ENCODE data around the gene ADAMTS19.

The ADAMTS19 gene

GRCh38 chr5:129609710-129610109 lies 149.6 kb downstream of the ADAMTS19 start:
- TF ChIP-seq FOXM1 (IDR thresholded peaks at IDR 0.05; ENCODE audit: borderline replicate concordance, low read depth) (no peak), RAD21 (IDR thresholded peaks at IDR 0.05; ENCODE audit: low read depth) (no peak), EP300 (IDR thresholded peaks at IDR 0.05; ENCODE audit: borderline replicate concordance) (no peak), TAF1 (IDR thresholded peaks at IDR 0.05; ENCODE audit: low read depth) (no peak), CREB1 (IDR thresholded peaks at IDR 0.05; ENCODE audit: low read depth) (no peak)
- TF ChIP-seq, protein P1, sequence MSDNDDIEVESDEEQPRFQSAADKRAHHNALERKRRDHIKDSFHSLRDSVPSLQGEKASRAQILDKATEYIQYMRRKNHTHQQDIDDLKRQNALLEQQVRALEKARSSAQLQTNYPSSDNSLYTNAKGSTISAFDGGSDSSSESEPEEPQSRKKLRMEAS (IDR thresholded peaks at IDR 0.05), result no peak

GRCh38 chr5:129616517-129616916 lies 156.4 kb downstream of the ADAMTS19 start:
- TF ChIP-seq TCF12 (IDR thresholded peaks at IDR 0.05; ENCODE audit: low read depth), result no peak
- TF ChIP-seq, protein P2, sequence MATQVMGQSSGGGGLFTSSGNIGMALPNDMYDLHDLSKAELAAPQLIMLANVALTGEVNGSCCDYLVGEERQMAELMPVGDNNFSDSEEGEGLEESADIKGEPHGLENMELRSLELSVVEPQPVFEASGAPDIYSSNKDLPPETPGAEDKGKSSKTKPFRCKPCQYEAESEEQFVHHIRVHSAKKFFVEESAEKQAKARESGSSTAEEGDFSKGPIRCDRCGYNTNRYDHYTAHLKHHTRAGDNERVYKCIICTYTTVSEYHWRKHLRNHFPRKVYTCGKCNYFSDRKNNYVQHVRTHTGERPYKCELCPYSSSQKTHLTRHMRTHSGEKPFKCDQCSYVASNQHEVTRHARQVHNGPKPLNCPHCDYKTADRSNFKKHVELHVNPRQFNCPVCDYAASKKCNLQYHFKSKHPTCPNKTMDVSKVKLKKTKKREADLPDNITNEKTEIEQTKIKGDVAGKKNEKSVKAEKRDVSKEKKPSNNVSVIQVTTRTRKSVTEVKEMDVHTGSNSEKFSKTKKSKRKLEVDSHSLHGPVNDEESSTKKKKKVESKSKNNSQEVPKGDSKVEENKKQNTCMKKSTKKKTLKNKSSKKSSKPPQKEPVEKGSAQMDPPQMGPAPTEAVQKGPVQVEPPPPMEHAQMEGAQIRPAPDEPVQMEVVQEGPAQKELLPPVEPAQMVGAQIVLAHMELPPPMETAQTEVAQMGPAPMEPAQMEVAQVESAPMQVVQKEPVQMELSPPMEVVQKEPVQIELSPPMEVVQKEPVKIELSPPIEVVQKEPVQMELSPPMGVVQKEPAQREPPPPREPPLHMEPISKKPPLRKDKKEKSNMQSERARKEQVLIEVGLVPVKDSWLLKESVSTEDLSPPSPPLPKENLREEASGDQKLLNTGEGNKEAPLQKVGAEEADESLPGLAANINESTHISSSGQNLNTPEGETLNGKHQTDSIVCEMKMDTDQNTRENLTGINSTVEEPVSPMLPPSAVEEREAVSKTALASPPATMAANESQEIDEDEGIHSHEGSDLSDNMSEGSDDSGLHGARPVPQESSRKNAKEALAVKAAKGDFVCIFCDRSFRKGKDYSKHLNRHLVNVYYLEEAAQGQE (IDR thresholded peaks at IDR 0.05; ENCODE audit: low read depth), result no peak
- no peak for TF ChIP-seq RAD21 (IDR thresholded peaks at IDR 0.05; ENCODE audit: low read depth)
- TF ChIP-seq, protein P1 (IDR thresholded peaks at IDR 0.05), result no peak
- TF ChIP-seq NFIC (IDR thresholded peaks at IDR 0.05), result no peak
- no peak for TF ChIP-seq CEBPB (IDR thresholded peaks at IDR 0.05)
- no peak for TF ChIP-seq CREB1 (IDR thresholded peaks at IDR 0.05; ENCODE audit: low read depth)
- no peak for TF ChIP-seq EGR1 (IDR thresholded peaks at IDR 0.05)
- no peak for TF ChIP-seq FOXM1 (IDR thresholded peaks at IDR 0.05; ENCODE audit: borderline replicate concordance, low read depth)
- no peak for TF ChIP-seq USF1 (IDR thresholded peaks at IDR 0.05)
- TF ChIP-seq TAF1 (IDR thresholded peaks at IDR 0.05; ENCODE audit: low read depth), result no peak
- TF ChIP-seq EP300 (IDR thresholded peaks at IDR 0.05; ENCODE audit: borderline replicate concordance), result no peak
- TF ChIP-seq TEAD4 (IDR thresholded peaks at IDR 0.05), result no peak
- no peak for TF ChIP-seq YY1 (IDR thresholded peaks at IDR 0.05; ENCODE audit: low read depth)
- no peak for TF ChIP-seq ZBTB7A (IDR thresholded peaks at IDR 0.05; ENCODE audit: low read depth)

- TF ChIP-seq USF1 (IDR thresholded peaks at IDR 0.05), result no peak
- TF ChIP-seq NFIC (IDR thresholded peaks at IDR 0.05), result no peak
- TF ChIP-seq, protein P1 (IDR thresholded peaks at IDR 0.05), result no peak
- TF ChIP-seq EP300 (IDR thresholded peaks at IDR 0.05; ENCODE audit: borderline replicate concordance), result no peak
- TF ChIP-seq CREB1 (IDR thresholded peaks at IDR 0.05; ENCODE audit: low read depth), result no peak
- TF ChIP-seq, protein P2 (IDR thresholded peaks at IDR 0.05; ENCODE audit: low read depth), result no peak
- no peak for TF ChIP-seq CEBPB (IDR thresholded peaks at IDR 0.05)
- TF ChIP-seq ZBTB7A (IDR thresholded peaks at IDR 0.05; ENCODE audit: low read depth), result no peak
Measured at GRCh38 chr5:129617206-129617605, 157.1 kb downstream of the ADAMTS19 start.

DNA sequence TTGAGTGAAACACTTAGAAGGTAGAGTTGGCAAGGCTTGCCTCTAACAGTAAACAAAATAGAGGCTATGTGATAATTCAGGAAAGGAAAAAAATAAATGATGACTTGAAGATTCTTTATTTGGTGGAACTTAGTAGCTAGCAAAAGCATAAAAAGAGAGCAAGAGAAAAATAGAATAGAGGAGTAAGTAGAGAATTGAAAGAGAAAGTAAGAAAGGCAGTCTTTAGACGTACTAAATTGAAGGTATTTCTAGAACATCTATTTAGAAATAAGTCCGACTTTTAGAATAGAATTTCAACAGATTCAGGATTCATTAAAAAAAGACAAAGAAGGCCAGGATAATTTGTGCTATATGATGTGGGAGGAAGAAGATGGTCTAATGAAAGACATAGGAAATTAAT lies 159.7 kb downstream of the ADAMTS19 start:
- TF ChIP-seq, protein P2 (IDR thresholded peaks at IDR 0.05; ENCODE audit: low read depth), result no peak
- TF ChIP-seq USF1 (IDR thresholded peaks at IDR 0.05) (no peak), RAD21 (IDR thresholded peaks at IDR 0.05; ENCODE audit: low read depth) (no peak), CEBPB (IDR thresholded peaks at IDR 0.05) (no peak), ZBTB7A (IDR thresholded peaks at IDR 0.05; ENCODE audit: low read depth) (no peak), TEAD4 (IDR thresholded peaks at IDR 0.05) (no peak), EGR1 (IDR thresholded peaks at IDR 0.05) (no peak), YY1 (IDR thresholded peaks at IDR 0.05; ENCODE audit: low read depth) (no peak), FOXM1 (IDR thresholded peaks at IDR 0.05; ENCODE audit: borderline replicate concordance, low read depth) (no peak), TCF12 (IDR thresholded peaks at IDR 0.05; ENCODE audit: low read depth) (no peak), NFIC (IDR thresholded peaks at IDR 0.05) (no peak)
- TF ChIP-seq, protein P1 (IDR thresholded peaks at IDR 0.05), result no peak
